Stomach (tissue), 9 donors: Measurements from ENCODE around the gene EHMT1. TPM values are rescaled to one million over a fixed set of nuclear protein-coding genes. Genes with fewer than 3 reads are reported as not detected.
"Not testable (repeated sequence)": the region's sequence is repeated elsewhere in the genome, so short reads cannot be mapped to it uniquely, and the experiment has no call there.

Source experiments
- DNase-seq, 2 donors: peaks; one replicate each; pipeline versions ENCODE4 v3.0.0 to v3.0.0-alpha.2; 2013 to 2019
- H3K27ac ChIP-seq, 5 donors: fragments of 200-600 bp in 4 of 5; sonication (generic) in 4 of 5; one replicate each; pipeline ENCODE4 v1.5.1; 2013 to 2019; ENCODE audit warnings: mild to moderate bottlenecking in 1 of 5, moderate library complexity in 1 of 5
- H3K27me3 ChIP-seq, 3 donors: fragments of 200-600 bp; sonication (generic); one replicate each; pipeline ENCODE4 v1.5.1; 2017 to 2019; ENCODE audit warnings: mixed run types in 1 of 3
- H3K36me3 ChIP-seq, 4 donors: fragments of 200-600 bp; sonication (generic); 1 replicate in 3 of 4; 2 replicates in 1 of 4; pipeline ENCODE4 v1.5.1; 2016 to 2019
- H3K4me1 ChIP-seq, 4 donors: fragments of 200-600 bp; sonication (generic); one replicate each; pipeline ENCODE4 v1.5.1; 2016 to 2019
- H3K4me3 ChIP-seq, 4 donors: fragments of 200-600 bp; sonication (generic) in 3 of 4; one replicate each; pipeline ENCODE4 v1.5.1; 2016 to 2019; ENCODE audit warnings: mild to moderate bottlenecking in 1 of 4
- H3K9me3 ChIP-seq, 4 donors: fragments of 200-600 bp; sonication (generic); one replicate each; pipeline ENCODE4 v1.5.1; 2016 to 2019
- CTCF ChIP-seq, 7 experiments: fragments of 450-650 bp in 4 of 7; fragments of 200-600 bp in 3 of 7; sonication (generic) in 3 of 7; IDR thresholded peaks; one replicate each; pipeline ENCODE4 v1.5.1; 2016 to 2019; ENCODE audit warnings: antibody characterized with exemption in 7 of 7, control low read depth in 2 of 7, mild to moderate bottlenecking in 1 of 7
- EP300 ChIP-seq: sonication (generic); formaldehyde crosslinking; IDR thresholded peaks from one replicate; pipeline ENCODE4 v1.6.1; 2017; ENCODE audit warnings: antibody characterized with exemption
- POLR2A ChIP-seq, 4 donors: fragments of 450-650 bp; IDR thresholded peaks; one replicate each; pipeline ENCODE4 v1.6.1; 2016; ENCODE audit warnings: antibody characterized with exemption in 4 of 4, control low read depth in 2 of 4, mild to moderate bottlenecking in 1 of 4, moderate library complexity in 1 of 4
- POLR2AphosphoS5 ChIP-seq, 3 donors: sonication (generic); formaldehyde crosslinking; IDR thresholded peaks; one replicate each; pipeline ENCODE4 v1.6.1; 2016; ENCODE audit warnings: antibody characterized with exemption in 3 of 3
- WGBS, 5 donors: extraction: QIAGEN DNeasy Blood & Tissue Kit in 3 of 5; methylation state at CpG; one replicate each; pipeline versions ENCODE4 v1.1.5 to v1.1.7; 2013 to 2018; 5-methylcytosine and 5-hydroxymethylcytosine counted together
- intact Hi-C: fragments of 100-400 bp; cut with DNase I; formaldehyde crosslinking; loops from one replicate; pipeline ENCODE4 v1.15.1; 2023; ENCODE audit warnings: low total_unique reads
- polyA plus RNA-seq, 3 donors: library from polyadenylated mRNA; stranded (reverse); fragments of 200-250 nt; gene quantifications; one replicate each; pipeline ENCODE4 v1.2.3, GENCODE V29; 2013
- total RNA-seq, 5 donors: library from RNA; depleted of rRNA; stranded (reverse); fragments of >200 nt; gene quantifications; one replicate each; pipeline versions ENCODE4 v1.1.0 to v1.2.3, GENCODE V29; 2014 to 2016
- donor health status: healthy with polysubstance abuse.
- donor health status: Bipolar disorder and iron deficiency.
- donor health status: healthy.

Gene EHMT1
- total and polyA plus RNA-seq, 8 donors: 23.9 to 419 (median 79.5) TPM

- no peak overlapping the region for H3K27ac ChIP-seq
- peaks cover 31 to 87% (median 78%) of the 10 kb centered on the region in 4 donors for H3K36me3 ChIP-seq
- H3K27me3 ChIP-seq: no peaks in the 10 kb centered on the region
- H3K4me3 ChIP-seq: no peak overlapping the region
- H3K4me1 ChIP-seq: no peaks in the 10 kb centered on the region
- no peak for DNase-seq
- intact Hi-C loops: no loop called here
- 91 to 96% (median 94%) methylated on average over 6 to 14 of the region's 14 CpGs for WGBS, 5 donors
- no peaks in the 10 kb centered on the region for H3K9me3 ChIP-seq
- no peak for TF ChIP-seq CTCF (IDR thresholded peaks at IDR 0.05)
- no peak for TF ChIP-seq POLR2A (IDR thresholded peaks at IDR 0.05)
- TF ChIP-seq POLR2AphosphoS5 (IDR thresholded peaks at IDR 0.05): no peak
- TF ChIP-seq EP300: no peak
These were observed 186.3 kb downstream of the EHMT1 start for GRCh38 chr9:137804908-137805630.

GRCh38 chr9:137807721-137808703 is 189.2 kb downstream of the EHMT1 start:
- Histone ChIP-seq H3K4me1 (no peaks in the 10 kb centered on the region), H3K27ac (no peak overlapping the region), H3K4me3 (no peak overlapping the region), H3K9me3 (no peaks in the 10 kb centered on the region), H3K36me3 (peaks cover 24 to 79% (median 74%) of the 10 kb centered on the region in 4 donors), H3K27me3 (no peaks in the 10 kb centered on the region)
- intact Hi-C loops: no loop called here
- TF ChIP-seq CTCF (IDR thresholded peaks at IDR 0.05): no peak
- no peak for TF ChIP-seq POLR2AphosphoS5 (IDR thresholded peaks at IDR 0.05)
- no peak for TF ChIP-seq POLR2A (IDR thresholded peaks at IDR 0.05)
- TF ChIP-seq EP300: no peak
- DNase-seq: no peak
- WGBS, 5 donors: 90 to 96% (median 95%) methylated on average over 22 of the region's 22 CpGs

- 93 to 98% (median 94%) methylated on average over 21 to 23 of the region's 23 CpGs for WGBS, 5 donors
- Histone ChIP-seq H3K27ac (no peak overlapping the region), H3K4me1 (no peaks in the 10 kb centered on the region), H3K36me3 (peaks cover 32 to 79% (median 74%) of the 10 kb centered on the region in 4 donors), H3K4me3 (no peak overlapping the region), H3K9me3 (no peaks in the 10 kb centered on the region), H3K27me3 (no peaks in the 10 kb centered on the region)
- intact Hi-C loops: no loop called here
- TF ChIP-seq POLR2AphosphoS5 (IDR thresholded peaks at IDR 0.05): no peak
- TF ChIP-seq EP300: no peak
- TF ChIP-seq POLR2A (IDR thresholded peaks at IDR 0.05): no peak
- no peak for TF ChIP-seq CTCF (IDR thresholded peaks at IDR 0.05)
- no peak for DNase-seq
These were observed 190.3 kb downstream of the EHMT1 start for GRCh38 chr9:137809040-137809576.

- H3K27me3 ChIP-seq, H3K4me1 ChIP-seq, DNase-seq, H3K27ac ChIP-seq, H3K4me3 ChIP-seq, intact Hi-C loops, H3K9me3 ChIP-seq: not testable (repeated sequence)
- H3K36me3 ChIP-seq: peaks cover 40 to 83% (median 77%) of the 10 kb centered on the region in 4 donors
- WGBS, 5 donors: 97 to 99% (median 97%) methylated on average over 36 to 69 of the region's 69 CpGs
These were observed 191.1 kb downstream of the EHMT1 start for GRCh38 chr9:137809726-137810450.
